Embryonic facial prominence (tissue), 1 donor: Measurements from ENCODE around the gene SPATA7.

Experiments
- DNase-seq: peaks from one replicate; pipeline ENCODE4 v3.0.0-alpha.2; 2016; ENCODE audit errors: extremely low spot score

The SPATA7 gene

DNA sequence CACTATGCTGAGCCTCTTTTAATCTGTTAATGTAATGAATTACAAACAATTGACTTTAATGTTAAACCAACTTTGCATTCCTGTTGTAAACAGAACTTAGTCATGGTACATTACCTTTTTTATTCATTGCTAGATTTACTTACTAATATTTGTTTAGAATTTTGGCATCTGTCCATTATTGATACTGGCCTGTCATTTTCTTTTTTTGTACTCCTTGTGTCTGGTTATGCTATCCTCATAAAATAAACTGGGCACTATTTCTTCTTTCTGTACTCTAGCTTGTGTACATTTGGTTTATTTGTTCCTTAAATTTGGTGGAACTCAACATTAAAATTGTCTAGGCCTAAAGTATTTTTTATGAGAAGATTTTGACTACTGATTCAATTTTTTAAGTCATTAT is 32.1 kb downstream of the SPATA7 start:
- no peak for DNase-seq

DNA sequence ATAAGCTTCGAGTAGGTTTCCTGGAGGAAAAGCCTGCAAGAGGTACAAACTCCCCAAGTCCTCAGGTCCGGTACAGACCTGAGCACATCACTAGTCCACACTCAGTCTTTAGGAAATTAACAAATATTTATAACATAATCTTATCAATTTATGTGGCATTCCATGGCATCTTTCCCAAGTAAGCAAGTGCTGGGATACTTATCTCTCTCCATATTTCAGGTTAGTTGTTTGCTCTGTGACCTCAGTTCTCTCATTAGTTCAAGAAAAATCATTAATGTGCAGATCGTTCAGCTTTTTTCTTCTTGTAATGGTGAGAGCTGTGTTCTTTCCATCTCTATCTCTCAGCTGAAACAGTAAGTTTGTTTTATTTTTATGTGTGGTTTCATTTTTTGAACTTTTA is 34.7 kb downstream of the SPATA7 start:
- DNase-seq: no peak

DNA sequence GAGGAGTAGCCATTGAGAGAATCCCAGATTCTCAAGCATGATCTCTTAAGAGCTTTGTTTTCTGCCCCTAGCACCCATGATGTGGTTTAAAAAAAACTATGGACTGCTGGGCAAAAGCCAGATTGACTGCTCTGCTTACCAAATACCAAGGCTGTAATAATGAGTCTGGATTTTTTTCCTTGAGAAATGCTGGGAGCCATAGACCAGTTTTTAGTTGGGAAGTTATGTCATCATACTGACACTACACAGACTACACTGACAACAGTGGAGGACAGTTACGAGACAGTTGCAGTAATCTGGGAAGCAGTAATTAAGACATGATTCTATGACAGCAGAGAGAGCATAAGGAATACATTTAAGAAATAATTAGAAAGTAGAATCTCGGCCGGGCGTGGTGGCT is 35.8 kb downstream of the SPATA7 start:
- DNase-seq: no peak

DNA sequence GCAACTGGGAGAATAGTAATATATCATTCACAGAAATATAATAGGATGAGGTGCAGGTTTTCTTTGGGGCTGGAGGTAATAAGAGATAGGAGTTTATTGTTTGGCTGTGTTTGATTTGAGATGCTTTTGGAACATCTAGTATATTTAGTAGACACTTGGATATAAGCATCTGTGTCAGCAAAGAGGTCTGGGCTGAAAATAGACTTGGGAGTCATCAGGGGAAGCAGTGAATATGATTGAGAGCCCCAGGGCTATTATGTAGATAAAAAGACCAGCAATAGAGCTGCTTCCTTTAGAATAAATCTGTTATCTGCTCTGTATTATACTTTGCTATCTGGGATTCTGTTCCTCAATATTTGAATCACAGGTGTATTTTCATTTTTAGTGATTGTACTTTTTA is 36.6 kb downstream of the SPATA7 start:
- DNase-seq: no peak

DNA sequence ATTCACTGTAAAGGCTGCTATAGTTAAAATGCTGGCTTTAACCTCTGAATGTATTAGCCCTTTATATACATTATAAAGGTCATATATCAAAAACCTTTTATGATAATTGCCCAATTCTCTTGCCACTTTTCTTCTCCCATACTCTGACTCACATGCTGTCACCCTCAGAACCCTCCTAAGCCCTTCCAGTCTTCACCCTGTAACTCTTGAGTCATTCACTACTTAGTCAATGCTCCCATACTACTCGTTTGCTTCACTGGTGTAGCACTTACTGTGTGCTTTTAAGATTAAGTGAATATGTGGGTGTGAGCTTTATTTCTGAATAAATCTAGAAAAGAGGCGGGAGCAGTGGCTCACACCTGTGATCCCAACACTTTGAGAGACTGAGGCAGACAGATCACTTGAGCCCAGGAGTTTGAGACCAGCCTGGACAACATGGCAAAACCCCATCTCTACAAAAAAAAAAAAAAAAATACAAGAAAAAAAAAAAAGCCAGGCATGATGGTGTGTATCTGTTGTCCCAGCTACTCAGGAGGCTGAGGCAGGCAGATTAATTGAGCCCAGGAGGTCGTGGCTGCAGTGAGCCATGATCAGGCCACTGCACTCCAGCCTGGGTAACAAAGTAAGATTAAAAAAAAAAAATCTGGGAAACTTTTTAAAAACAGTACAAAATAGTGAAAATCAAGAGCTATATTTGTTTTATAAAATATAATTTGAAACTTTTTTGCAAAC is 37.6 kb downstream of the SPATA7 start:
- no peak for DNase-seq

DNA sequence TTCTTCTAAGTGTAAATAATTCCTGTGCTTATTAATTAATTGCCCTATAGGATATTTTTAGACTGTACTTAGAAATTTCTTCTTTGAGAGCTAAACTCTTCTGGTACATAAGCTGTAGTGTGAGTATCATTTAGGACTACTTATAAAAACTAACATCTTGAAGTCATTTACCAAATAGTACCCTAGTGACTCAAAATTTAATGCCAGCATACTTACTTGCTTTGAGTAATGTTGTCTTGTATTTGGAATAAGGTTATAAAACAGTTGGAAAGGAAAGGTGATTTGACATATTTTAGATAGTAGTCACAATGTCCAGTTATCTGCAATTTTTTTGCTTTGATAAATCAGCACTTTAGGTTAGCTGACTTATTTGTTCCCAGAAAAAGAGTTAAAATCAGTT is 39.1 kb downstream of the SPATA7 start:
- no peak for DNase-seq

DNA sequence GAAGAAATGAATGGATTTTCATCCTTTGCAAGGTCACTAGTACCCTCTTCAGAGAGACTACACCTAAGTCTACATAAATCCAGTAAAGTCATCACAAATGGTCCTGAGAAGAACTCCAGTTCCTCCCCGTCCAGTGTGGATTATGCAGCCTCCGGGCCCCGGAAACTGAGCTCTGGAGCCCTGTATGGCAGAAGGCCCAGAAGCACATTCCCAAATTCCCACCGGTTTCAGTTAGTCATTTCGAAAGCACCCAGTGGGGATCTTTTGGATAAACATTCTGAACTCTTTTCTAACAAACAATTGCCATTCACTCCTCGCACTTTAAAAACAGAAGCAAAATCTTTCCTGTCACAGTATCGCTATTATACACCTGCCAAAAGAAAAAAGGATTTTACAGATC is 40.8 kb downstream of the SPATA7 start:
- no peak for DNase-seq

DNA sequence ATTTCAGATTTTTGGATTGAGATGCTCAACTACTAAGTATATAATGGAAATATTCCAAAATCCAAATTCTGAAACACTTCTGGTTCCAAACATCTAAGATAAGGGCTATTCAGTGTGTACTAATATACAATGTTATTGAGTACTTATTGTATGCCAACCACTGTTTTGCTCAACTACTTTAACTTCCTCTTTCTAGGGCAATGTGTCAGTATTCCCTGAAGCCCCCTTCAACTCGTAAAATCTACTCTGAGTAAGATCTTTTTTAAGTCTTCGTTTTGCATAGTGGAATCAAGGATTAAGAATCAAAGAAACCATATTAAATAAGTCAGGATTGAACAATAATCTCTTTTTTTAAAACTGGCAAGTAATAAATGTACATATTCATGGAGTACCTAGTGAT is 45.5 kb downstream of the SPATA7 start:
- DNase-seq: no peak

DNA sequence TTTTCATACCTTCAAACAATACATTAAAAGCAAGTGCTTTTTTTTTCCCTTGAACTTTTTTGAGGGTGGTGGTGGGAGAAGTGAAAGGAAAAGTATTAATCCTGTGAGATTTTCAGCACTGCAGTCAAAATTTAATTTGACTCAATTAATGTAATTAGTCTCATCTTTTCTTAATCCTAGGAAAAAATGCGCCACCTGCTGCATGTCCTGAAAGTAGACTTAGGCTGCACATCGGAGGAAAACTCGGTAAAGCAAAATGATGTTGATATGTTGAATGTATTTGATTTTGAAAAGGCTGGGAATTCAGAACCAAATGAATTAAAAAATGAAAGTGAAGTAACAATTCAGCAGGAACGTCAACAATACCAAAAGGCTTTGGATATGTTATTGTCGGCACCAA is 52.2 kb downstream of the SPATA7 start:
- no peak for DNase-seq

DNA sequence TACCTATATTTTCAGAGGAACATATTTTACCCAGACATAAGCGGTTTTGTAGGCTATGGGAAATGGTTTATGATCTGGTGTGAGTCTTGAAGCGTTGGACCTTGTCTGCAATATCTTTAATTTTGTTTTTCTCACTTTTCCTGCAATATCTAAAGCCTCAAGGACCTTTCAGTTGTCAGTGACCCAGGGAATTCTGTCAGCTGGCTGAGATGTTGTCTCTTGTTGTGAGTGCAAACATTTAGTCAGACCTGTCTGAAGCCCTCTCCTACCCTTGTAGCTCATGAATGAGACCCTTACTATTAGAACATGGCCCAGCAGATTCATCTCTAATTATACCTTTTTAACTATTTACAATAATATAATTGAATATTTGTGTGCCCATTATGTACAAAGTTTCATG is 53.6 kb downstream of the SPATA7 start:
- DNase-seq: no peak

DNA sequence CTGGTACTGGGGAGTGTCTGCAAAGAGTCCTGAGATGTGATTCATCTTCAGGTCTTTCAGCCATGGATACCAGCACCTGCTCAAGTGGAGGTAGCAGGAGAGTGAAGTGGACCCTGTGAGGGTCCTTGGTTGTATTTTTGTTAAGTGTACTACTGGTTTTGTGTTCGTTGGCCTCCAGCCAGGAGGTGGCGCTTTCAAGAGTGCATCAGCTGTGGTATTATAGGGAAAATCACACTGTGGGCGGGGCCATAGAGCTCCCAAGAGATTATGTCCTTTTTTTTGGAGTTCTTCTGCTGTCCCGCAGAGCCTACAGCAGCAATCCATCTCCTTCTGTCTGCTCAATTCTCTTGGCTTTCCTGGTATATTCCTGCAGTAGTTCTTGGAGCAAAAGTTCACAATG is 66.8 kb downstream of the SPATA7 start:
- no peak for DNase-seq

DNA sequence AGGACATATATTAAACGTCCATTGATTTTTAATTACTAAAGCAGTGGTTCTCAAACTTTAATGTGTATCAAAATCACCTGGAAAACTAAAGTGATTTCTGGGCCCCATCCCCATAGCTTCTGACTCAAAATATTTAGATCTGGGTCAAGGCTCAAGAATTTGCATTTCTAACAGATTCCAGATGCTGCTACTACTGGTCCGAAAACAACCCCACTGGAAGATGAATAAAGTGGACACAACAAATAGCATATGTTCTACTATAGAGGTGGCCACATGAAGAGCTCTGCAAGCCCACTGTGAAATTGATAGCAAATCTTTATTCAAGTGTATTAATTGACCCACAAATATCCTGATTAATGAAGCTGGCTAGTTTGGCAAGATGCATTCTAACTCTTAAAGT is 69.4 kb downstream of the SPATA7 start:
- no peak for DNase-seq

DNA sequence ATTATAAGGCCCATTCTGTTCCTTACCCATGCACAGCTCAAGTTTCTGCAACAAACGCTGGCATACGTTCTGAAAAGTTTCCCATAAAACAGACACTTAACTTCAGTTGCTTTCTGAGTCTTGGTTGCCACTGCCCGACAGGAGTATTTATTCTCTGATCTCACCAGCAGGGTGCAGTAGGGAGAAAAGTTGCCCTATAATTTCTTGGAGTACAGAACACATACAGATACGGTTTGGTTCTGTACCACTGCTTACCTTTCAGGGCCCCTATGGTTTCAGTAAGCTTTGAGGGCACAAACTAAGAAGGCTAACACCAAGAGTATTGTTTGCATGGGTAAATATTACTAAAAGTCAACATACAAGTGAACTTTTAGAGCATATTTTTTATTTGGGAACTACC is 77.9 kb downstream of the SPATA7 start:
- no peak for DNase-seq

DNA sequence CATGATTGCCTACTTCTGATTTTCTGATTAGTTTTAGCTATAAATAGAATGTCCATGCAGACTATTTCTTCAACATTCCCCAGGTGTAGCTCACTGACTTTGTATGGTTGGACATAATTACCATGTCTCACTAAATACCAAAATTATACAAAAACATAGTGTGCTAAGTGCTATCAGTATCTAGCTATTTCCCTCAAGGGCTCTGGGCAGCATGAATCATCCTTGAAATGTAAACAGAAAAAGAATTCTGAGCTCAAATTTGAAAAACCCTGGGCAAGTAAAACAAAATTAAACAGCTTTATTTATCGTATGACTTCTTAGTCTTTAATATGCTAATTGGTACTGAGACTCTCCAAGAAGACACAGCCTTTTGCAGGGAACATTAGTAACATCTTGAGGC is 82.9 kb downstream of the SPATA7 start:
- DNase-seq: no peak

DNA sequence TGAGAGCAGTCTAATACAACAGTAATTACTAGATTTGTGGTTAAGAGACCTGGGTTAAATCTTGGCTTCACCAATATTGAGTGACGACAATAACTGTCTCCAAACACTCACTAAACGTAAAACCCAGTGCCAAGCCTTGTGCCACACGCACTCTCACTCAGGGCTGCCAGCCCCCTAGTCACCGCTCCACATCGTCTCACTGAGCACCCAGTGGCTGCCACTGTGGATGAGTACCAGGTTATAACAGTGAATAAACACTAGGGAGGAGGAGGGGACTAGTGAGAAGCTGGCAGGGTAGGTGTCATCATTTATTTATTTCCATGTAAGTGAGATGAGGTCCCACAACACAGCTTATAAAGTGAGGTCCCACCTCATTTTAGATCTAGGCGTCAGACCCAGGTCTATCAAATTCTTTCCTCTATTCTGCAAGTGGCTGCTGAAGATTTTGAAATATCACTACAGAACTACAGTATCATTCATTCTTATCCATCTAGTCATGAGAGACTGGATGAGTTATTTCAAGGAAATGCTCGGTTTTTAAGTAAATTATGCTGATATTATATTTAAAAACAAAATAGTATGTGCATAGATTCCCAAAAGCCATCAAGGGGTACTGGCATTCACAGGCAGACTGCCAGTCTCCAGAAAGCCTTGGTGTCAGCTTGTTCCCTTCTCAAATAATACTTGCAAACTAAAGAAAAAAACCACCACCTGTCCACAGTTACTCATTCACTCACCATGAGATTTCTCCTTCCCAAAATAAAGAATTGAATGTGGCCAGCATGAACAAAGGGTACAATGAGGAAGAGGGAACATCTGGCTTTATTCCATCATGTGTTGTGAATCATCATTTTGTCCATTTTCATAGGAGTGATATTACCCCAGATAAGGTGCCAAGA is 85.3 kb downstream of the SPATA7 start:
- no peak for DNase-seq

DNA sequence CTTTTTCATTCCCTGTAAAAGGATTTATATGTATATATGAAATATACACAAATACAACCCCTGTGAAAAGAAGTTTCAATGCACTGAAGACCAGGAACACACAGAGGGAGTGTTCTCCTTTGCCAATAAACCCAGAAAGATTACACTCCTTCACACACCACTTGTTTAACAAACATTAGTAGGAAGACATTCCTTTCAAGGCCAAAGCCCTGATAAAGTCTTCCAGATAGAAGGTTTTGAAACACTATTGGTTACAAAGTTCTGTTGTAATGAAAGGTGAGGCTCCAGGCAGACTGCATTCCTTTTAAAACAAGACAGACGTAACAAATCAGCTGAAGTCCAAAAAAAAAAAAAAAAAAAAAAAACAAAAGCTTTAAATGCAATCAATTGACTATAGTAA is 88.3 kb downstream of the SPATA7 start:
- no peak for DNase-seq

DNA sequence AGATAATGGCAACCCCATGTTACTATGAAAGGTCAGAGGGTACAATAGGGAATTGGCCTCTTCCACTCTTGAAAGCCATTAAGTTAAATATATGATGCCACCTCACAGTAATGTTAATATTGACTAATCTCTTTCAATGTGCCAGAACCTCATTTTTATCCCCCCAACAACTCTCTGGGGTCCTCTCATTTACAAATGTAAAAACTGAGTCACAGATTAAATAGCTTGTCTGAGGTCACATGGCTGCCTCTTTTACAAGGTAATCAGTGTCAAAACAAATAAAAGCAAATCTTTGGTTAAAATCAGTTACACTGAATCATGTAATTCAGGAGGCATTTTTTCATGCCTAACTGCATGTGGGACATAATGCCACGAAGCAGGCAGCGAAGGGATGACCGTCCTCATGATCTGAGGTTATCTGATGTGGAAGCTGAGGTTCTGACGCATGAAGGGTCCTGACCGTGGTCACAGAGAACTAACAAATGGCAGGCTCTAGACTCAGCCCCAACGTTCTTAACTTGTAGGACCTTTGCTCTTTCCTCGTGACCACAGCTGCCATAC is 90.8 kb downstream of the SPATA7 start:
- no peak for DNase-seq

DNA sequence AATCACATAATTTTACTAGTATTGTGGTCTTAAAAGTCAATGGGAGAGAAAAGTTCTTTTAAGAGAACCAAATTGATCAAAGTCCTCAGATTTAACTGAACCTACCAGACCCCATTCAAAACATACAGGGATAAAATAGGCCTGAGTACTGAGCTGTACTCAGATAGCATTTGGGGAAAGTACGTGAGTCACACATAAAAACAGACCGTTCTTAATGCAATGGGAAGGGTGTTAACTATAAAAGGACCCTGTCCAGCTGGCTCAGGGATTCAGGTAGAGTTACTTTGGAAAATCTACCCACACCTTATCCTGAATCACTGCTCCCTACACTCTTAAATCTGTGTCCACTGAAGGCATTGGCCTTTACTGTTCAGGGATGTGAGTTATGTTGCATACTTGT is 91.4 kb downstream of the SPATA7 start:
- no peak for DNase-seq

DNA sequence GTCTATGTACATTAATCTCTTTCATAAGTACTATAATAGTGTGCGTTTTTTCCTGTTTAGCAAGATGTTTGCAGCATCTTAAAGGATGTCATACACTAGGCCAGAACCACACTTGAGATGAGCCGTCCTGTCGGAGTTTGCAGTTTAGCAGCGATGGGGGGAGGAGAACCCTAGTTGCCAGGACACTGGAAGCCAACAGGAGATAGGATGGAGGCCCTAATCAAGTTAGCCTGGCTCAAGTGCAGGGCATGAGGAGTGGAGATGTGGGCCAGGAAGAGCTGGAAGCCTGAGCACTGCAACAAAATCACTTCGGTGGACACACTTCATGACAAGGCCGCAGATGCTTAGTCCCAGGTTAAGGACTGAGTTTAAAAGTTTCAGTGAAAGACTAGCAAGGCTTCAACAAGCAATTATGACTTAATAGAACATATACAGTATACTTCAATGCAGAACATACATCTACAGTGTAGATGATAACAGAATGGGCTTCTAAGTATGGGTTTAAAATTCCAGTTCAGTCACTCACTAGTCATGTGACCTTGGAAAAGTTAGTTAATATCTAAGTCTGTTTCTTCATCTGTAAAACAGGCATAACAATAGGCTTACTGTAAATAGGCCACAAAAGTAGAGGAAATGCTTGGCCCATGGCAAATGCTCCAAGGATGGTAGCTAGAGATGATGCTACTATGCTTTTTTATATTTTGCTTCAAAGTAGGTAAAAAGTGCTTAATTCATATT is 92.2 kb downstream of the SPATA7 start:
- DNase-seq: no peak

DNA sequence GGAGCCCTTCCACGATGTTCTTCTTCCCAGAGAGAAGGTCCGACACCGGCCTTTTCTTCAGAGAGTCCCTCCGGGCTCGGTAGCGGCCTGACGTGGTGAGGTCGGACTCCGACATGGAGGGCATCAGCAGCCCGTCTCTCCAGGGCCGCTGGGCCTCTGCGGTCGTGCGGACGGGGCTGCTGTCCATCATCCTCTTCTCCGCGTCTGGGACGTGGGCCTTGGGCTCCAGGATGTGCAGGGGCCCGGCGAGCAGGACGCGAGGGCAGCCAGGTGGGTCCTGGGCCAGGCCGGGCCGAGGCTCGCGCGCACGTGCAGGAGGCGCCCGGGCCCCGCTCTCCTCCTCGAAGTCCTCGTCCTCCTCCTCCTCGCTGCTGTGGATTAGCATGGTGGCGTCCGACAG is 93.5 kb downstream of the SPATA7 start:
- no peak for DNase-seq

DNA sequence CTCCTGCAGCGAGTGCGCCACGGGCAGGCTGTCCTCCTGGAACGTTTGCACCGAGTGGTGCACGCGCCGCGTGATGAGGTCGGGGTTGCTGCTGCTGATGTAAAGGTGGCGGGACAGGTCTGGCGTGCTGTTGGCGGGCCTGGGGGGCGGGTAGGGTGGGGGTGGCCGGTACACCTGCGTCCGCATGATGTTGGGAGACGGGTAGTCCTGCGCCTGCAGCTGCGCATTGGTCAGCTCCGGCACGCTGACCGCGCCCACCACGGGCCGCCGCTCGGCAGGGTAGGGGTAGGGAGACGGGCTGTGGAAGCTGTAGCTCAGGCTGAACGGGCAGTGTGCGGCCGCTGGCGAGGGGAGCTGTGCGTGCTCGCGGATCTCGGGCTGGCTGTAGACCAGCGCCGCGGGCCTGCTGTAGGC is 94.1 kb downstream of the SPATA7 start:
- no peak for DNase-seq

DNA sequence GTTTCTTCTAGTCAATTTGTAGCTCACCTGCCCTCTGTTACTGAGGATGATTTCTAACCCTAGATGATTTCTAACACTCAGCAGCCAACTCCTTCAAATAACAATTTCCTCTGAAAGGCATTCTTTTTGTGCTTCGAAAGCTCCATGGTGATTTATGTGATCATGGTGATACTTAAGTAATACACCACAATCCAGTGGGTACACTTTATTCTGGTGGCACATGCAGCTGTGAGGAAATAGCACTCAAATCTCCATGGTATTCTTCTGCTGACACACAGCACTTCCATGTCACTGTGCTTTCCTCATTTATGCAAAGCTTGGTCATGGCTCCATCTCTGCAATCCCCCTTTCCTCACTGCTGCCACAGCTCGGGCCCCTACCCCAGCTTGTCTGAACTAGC is 95.6 kb downstream of the SPATA7 start:
- no peak for DNase-seq
